AG08396 (cell line): ENCODE measurements around the gene TMEM184A.

Source experiments
- DNase-seq: peaks from one replicate; pipeline ENCODE4 v3.0.0; 2012; ENCODE audit warnings: low spot score, mixed read lengths

Gene TMEM184A

DNA sequence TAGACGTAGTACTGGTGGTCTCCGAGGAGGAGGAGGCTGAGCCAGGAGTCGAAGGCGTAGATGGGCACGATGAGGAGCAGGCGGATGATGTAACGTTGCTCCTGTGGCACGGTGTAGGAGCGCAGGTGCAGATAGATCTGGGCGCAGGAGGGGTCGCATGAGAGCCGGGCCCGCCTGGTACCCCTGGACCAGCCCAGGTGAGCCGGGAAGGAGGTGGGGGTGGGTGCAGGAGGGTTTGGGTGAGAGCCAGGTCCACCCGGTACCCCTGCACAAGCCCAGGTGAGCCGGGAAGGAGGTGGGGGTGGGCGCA is 5.2 kb downstream of the TMEM184A start:
- DNase-seq, result no peak

DNA sequence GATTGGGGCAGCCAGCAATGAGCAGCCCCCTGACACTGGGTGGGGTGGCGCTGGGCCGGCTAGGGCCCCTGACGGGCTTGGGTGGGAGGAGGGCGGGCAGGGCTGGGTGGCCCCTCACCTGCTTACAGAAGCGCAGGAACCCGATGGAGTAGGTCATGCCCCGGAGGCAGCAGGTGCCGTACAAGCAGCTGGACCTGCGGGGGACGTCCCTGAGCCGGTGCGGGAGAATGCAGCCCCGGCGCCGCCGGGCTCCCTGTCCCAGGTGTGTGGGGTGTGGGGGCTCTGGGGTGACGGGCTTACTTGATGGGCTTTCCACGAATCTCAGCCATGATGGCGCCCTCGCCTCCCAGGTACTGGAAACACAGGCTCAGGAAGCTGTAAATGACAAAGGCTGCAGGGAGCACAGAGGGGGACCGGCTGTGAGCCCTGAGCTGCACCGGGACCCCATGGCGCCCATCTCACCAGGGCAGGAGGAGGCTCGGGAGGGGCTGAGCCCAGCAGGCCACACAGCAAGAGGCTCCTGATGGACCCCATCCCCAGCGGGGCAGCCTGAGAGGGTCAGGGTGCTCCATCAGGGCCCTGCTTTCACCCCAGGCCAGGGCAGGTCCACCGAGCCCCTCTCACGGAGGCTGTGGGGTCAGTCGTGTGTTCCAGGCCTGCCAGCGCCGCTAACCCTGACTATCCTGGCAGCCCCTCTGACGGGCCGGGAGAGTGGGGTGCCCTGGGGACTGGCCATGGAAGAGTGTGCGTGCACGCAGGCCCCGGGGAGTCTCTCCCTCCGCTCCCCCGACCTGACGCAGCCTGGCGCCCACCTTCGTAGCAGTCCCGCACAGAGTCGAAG is 5.8 kb downstream of the TMEM184A start:
- no peak for DNase-seq

DNA sequence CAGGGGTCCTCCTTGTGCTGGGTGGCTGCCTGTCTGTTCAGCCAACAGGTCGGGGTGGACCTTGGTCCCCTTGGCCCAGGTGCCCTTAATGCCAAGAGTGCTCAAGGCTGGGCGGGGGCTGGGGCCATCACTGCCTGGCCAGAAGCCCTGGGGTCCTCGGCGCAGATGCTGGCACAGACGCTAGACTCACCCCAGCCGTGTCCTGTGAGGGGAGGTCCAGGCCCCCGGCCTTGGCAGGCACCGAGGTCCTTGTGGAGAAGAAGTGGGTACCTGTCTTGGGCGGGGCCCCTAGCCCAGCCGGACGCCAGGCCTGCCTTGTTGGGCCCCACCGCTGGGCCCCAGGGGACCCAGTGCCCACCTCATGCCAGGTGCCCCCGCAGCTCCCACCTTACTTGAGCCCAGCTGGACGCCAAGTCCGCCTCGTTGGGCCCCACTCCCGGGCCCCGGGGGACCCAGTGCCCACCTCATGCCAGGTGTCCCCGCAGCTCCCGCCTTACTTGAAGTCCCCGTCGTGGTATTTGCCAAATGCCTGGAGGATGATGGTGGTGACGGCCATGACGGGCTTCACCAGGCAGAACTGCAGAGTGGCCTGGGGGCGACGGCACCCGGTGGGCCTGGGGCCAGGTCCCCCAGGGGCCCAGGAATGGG is 6.5 kb downstream of the TMEM184A start:
- DNase-seq, result no peak

DNA sequence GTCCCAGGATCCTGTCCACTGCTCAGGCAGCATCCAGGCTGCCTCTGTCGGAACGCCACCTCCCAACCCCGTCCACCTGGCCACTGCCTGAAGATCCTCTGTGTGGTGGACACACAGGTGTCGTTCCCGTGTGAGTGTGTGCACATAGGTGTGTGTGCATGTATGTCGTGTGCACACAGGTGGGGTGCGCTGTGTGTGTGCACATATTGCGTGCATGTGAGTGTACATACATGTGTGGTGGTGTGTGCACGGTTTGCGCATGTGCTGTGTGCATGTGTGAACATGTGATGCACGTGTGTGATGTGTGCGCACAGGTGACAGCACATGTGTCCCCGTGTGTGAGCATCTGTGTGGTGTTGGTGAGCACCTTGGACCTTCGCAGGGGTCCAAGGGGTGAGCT is 7.1 kb downstream of the TMEM184A start:
- no peak for DNase-seq

DNA sequence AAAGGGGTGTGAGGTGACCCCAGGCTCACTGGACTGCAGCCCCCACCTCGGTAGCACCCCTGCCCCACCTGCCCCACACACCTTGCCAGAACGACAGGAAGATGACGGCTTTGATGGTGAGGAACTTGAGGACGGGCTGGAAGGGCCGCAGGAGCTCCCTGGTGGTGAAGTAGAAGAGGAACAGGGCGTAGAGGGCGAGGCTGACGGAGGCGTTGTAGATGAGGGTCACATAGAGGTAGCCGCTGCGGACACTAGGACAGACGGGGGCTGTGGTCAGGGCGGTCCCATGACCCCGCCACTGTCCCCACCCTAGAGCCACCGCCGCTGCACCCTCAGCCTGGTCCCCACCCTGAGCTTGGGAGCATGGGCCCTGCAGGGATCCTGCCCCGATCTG is 7.6 kb downstream of the TMEM184A start:
- no peak for DNase-seq

DNA sequence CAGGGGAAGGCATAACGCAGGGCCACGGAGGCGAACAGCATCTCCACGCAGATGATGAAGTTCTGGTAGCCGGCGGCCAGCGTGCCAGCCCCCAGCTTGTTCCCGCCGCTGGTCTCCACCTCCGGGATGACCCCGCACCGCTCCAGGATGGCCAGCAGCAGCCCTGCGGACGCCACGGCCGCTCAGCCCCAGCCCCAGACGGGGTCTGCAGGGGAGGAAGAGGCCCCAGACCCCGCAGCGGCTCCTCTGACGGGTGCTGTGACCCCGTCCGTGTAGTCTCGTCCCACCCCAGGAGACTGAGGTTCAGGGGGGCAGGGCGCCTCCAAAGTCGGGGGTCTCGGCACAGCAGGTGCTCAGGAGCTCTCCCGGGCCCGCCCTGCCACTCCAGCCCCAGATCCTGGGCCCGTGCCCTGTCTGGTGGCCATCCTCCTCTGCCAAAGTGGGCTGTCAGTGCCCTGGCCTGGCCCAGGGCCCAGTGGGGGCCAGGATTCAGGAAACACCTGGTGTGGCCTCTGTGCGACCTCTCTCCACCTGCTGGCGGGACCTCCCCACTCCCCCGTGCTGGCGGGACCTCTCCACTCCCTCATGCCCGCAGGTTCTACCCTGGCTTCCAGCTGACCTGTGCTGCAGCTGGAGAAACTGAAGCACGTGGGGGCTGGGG is 8.1 kb downstream of the TMEM184A start:
- no peak for DNase-seq

DNA sequence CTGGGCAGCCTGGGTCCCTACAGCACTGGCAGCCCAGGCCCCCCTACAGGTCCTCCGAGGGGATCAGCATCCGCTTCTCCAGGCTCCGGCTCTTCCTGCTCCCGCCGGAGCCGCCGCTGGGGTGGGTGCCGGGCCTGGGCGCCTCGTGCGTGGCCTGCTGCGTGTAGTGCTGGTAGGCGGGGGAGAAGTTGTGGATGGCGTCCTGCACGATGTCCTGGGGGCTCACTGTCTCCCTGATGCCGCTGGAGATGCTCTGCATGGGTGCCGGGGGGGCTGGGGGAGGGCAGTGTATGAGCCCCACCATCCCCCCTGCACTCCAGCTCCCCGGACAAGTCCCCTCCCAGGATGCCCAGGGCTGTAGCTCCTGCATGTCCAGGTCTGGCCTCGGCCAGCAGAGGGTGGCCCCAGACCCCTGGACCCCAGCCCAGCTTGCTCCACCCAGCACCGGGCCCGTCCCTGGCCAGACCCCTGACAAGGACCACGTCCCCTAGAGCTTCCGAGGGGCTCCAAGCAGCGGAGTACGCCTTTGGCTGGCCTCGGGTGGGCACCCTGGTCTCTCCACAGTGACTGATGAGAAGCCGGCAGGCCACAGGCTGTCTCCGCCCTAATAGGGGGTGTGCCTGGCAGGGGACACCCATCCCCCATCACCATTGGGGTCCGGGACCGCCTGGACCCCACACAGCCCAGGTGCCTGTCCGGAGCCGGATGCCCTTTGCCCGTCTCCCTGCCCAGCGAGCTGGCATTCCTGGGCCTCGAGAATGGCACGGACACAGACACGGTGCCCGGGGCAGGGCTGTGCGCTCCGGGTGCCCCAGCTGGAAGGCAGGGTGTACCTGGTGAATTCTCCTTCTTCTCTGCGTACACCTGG is 8.9 kb downstream of the TMEM184A start:
- no peak for DNase-seq

DNA sequence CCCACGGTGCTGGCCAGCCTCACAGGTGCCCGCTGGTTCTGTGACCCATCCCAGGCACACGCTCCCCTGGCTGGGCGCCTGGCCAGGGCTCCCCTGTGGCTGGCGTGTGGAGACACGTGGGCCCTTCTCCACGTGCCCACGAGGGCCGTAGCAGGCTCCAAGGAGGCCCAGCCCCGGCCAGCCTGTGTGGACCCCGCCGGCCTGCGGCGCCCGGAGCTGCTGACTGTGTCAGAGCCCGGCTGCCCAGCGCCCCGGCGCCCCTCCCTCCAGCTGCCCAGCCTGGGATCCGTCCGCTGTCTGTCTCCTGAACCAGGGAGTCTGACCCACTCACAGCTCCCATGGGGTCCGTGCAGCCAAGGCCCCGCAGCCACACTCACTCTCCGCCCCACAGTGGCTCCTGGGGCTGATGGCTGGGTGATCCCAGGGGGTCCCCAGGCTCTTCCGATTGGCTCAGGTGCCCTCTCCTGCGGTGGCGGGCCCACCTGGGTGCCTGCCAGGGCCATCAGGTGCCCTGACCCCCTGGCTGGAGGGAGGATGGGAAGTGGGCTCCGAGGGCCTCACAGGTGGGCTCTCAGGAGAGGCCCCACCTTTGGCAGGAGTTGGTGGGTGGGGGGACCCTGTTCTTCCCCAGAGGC is 9.6 kb downstream of the TMEM184A start:
- DNase-seq, result no peak

DNA sequence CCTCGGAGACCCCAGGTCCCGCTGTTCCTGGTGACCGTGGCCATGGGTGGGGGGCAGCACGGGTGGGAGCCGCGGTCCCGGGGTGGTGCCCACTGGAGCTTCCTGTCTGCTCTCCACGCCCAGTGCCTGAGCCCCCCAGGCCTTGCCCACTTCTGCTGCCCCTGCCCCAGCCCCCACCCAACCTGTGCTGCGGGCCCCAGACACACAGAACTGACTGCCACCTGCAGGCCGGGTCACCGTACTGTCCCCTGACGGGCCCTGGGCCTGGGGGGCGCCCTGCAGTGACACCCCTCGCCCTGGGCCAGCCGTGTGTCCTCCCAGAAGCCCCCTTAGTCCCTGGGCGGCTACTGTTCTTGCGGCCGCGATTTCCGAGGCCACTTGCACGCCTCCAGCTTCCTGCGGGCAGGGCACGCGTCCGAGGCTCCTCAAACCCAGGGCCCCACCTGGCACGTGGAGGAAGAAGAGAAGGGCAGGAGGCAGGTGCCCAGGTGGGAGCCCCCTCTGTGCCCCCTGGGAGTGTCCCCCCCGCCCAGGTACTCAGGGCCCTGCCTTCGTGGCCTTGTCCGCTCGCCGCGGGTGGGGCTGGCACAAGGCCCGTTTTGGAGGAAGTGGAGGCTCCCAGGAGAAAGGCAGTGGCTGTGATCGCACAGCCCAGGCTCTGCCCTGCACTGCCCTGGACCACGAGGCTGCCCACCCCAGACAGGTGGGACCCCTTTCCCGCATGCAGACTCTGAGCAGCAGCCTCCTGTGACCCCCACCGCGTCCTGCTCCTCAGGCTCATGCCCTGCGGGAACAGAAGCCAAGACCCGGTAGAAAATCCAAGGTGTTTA is 10.4 kb downstream of the TMEM184A start:
- no peak for DNase-seq

DNA sequence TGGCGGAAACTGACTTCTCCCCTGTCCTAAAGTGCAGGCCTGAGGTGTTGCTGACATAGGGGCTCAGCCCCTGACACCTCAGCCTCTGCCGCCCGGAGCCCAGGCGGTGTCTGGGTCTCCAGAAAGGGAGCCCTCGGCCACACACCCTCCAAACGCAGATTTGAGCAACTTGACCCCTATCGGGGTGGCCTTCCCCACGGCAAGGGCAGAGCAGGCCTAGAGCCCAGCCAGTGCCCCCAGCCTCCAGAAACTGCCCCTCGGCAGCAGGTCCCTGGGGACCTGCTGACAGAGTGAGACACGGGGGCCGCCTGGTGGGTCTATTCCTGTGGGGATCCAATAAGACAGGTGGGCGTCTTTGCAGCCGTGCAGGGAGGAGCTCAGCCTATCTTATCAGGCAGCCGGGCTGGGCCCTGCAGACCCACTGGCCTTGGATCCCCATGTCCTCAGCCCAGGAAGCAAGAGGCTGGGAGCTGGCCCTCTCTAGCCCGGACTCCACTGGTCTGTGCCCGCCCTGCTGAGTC is 11.0 kb downstream of the TMEM184A start:
- no peak for DNase-seq

DNA sequence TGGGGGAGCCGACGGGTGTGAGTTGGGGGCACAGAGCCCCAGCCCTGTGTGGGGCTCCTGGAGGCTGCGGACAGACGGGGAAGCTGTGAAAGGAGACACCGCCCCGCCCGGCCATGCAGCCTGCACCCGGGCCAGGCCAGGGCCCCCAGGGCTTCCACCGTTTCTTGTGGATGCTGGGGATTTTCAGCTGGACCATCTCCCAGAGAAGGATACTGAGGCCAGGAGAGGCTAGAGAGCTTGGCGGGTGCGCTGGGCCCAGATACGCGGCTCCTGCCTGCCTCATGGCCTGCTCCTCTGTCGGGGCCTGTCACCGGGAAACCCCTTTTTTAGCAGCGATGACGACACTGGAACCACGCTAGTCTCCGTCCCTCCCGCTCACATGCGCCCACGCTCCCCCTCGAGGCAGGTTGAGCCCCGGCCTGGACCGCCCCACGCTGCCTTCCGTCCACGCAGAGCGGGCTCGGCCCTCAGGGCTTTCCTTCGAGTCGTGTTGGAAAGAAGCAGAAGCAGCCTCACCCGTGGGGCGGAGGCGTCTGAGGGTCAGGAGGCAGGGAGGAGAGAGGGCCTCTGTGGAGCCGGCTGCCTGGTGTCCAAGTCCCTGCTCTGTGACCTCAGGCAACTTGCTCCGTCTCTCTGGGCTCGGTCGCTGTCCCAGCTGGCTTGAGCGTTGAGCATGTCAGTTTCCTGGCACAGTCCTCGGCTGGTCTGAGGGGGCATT is 11.7 kb downstream of the TMEM184A start:
- DNase-seq, result no peak

DNA sequence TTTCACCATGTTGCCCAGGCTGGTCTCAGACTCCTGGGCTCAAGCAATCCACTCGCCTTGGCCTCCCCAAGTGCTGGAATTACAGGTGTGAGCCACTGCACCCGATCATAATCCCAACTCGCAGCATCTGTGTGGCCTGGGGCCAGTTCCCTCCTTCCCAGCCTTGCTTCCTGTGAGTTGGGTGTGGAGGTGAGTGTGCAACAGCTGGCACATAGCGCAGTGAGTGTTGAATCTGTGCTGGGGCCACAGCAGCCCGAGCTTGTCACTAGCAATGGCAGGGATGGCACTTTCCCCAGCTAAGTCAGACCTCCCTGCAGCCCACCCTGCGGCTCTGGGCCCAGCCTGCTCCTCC is 12.2 kb downstream of the TMEM184A start:
- DNase-seq, result no peak

DNA sequence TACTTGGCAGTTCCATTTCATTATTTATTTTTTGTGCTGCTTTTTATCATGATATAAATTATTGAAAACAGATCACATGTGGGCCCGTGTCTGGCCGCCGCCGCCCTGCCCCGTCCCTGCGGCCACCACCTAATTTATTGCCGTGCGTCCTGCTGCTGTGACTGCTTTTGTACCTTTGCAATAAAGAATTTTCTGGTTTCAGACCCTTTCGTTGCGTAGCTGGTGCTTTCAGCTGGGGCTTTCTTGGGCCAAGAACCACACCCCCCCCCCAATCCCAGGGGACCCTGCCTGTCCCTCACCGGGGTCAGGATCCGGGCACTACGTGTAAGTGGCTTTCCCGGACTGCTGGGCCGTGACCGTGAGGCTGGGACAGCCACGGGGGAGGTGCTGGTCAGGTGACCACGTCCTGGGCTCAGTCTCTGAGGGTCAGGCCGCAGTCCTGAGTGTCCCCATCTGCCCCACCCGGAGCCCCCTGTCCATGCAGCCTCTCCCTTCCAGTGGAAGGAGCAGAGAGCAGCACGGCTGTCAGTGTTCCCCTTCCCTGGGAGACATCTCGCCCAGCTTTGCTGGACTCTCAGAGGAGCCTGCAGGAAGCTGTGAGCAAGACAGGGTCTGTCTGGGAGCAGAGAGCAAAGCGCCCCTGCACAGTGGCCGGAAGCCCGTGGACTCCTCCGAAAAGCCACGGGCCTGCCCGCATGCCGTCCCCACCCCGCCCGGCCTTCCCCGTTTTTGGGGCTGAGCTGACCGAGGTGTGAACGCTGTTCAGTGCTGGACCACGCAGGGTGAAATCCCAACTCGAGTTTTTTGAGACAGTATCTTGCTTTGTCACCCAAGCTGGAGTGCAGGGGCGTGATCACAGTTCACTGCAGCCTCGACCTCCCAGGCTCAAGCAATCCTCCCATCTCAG is 12.9 kb downstream of the TMEM184A start:
- no peak for DNase-seq

DNA sequence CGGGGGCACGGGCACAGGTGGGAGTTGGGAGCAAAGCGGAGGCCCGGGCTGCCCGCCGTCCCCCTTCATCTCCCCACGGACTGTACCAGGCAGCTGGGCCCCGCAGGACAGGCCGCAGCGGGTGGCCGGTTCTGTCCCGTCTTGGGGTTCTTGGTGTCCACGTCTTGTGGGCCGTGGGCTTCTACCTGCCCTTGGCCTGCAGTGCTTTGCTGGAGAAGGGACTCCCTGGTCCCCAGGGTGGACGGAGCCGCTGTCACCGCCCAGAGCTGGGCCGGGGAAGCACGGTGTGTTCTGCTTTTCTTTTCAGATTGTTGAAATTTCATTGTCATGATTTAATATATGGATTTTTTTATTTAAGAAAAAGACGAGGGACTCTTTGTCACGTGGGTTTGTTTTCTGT is 13.7 kb downstream of the TMEM184A start:
- no peak for DNase-seq

DNA sequence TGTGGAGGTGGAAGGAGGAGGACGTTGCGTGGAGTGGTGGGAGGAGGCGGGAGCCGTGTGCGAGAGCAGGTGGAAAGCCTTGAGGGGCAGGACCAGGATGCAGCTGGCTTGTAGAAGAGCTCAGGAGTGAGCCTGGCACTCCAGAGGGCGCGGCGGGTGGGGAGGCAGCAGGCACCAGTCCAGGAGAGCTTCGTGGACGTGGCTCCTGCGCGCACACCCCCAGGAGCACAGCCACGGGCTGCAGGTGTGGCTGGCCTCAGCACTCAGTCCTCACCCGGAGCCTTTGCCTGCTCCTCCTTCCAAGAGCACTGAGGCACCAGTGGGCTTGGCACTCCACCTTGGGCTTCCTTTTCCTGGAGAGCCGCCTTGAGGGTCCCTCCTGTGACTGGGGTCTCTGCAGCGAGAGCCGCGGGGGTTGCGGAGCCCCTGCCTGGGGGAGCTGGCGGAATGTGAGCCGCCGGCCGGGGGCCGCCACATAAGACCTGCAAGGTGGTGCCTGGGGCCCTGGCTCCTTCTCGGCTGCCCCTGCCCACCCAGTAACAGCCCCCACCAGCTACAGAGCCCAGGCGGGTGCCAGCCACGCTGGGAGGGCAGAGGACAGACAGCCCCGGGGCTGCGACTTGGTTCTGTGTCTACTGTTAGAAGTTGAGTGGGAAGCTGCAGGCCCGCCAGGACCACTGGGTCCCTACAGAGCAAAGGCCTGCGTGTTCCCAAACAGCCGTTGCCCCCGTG is 14.4 kb downstream of the TMEM184A start:
- no peak for DNase-seq

DNA sequence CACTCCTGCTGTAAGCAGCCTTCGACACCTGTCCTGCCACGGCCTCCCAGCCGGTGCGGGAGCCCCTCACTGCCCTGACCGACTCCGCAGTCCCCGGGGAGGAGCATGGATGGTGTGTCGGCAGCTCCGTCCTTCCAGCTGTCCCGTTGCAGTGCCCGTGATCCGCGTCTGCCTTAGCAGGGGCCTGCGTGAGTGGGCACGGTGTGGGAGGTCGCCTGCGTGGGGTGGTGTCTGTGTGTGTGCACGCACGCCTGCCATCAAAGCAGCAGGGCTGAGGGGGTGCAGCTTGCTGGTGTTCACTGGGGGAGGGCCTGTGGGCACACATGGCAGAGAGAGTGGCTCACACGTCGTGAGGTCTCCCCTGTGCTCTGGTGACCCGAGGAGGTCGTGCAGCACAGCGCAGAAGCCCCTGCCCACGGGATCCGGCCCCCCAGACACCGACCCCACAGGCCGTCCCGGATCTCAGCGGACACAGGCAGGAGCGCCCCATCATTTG is 15.2 kb downstream of the TMEM184A start:
- no peak for DNase-seq

DNA sequence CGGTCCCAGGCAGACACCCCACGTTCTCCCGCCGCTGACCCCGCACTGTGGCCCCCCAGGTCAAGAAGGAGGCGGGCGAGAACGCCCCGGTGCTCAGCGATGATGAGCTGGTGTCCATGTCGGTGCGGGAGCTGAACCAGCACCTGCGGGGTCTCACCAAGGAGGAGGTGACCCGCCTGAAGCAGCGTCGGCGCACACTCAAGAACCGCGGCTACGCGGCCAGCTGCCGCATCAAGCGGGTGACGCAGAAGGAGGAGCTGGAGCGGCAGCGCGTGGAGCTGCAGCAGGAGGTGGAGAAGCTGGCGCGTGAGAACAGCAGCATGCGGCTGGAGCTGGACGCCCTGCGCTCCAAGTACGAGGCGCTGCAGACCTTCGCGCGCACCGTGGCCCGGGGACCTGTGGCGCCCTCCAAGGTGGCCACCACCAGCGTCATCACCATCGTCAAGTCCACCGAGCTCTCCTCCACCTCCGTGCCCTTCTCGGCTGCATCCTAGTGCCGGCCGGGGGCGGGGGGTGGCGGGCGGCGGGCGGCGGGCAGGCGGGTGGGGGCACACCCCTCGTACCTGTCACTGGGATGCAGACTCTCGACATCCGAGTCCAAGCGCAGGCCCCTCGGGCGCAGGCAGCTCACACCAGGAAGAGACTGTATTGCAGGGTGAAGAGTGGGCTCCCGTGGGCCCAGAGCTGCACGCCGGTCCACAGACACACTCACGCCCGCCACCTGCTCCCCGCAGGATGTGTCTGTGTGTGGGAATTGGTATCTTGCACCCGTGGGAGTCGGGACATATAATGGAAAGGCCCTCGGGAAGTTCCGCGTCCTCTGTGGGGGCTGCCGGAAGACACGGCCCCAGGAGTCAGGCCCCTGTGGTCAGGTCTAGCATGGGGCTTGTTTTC is 15.9 kb downstream of the TMEM184A start:
- DNase-seq, result no peak
